DMS114 treated with DMSO at 0.1 percent for 48 hours (cell line): ENCODE data around the gene TEAD3.
"Not testable (repeated sequence)": the region's sequence is repeated elsewhere in the genome, so short reads cannot be mapped to it uniquely, and the experiment has no call there.

Experiments used
- DNase-seq: peaks from one replicate; lab custom pipeline; 2025; ENCODE audit not compliant: unreplicated experiment; lab: John Stamatoyannopoulos, UW

TEAD3 gene

GRCh38 chr6:35496841-35497570 is at the start of gene TEAD3:
Gene TEAD3, minus strand, starts transcription at chr6:35497079.
- no peak for DNase-seq

- no peak for DNase-seq
These were observed 48.0 kb upstream of the TEAD3 start for GRCh38 chr6:35544769-35545361.

GRCh38 chr6:35543459-35544193 is 46.7 kb upstream of the TEAD3 start:
- DNase-seq, result no peak

DNA sequence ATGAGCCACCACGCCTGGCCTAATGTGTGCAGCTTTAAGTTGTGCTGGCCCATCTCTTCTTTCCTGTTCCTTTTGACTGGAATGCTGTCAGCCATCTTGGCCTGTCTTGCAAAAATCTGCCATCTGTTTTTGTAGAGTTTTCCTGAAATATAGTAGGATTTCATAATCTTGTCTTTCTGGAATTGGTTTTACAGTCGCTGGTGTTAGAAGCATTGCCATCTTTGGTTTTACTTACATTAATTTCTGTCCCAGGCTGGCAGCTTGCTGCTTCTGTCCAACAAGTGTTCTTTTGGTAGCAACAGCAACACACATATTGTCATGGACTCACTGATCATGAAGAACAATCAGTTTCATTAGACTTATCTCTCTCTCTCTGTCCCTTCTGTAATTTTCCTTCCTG is 45.0 kb upstream of the TEAD3 start:
- no peak for DNase-seq

DNA sequence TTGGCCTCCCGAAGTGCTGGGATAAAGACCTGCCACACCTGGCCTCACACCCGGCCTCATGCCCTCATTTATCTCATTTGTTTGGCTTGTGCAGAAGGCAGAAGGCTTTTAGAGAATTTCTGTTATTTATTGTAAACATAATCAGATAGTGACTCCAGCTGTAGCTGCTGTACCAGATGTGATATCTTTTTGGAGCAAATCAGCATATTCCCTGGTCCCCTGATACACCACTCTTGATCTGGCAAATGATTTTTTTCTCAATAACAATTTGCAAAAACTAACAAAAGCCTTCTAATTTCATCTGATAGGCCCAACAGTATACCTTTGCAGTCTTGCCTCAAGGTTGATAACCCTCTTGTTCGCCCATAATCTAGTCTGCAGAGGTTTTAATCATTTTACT is 42.3 kb upstream of the TEAD3 start:
- DNase-seq, result no peak

DNA sequence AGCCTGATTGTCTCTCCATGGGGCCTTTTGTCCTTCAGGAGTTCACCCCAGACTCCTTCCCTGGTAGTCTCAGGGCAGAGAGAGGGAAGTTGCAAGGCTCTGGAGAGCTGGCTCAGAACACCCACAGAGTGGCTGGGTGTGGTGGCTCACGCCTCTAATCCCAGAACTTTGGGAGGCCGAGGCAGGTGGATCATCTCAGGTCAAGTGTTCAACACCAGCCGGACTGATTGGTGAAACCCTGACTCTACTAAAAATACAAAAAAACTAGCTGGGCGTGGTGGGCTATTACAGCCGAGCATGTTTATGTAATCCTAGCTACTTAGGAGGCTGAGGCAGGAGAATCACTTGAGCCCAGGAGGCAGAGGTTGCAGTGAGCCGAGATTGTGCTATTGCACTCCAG is 39.0 kb upstream of the TEAD3 start:
- not testable (repeated sequence) for DNase-seq

DNA sequence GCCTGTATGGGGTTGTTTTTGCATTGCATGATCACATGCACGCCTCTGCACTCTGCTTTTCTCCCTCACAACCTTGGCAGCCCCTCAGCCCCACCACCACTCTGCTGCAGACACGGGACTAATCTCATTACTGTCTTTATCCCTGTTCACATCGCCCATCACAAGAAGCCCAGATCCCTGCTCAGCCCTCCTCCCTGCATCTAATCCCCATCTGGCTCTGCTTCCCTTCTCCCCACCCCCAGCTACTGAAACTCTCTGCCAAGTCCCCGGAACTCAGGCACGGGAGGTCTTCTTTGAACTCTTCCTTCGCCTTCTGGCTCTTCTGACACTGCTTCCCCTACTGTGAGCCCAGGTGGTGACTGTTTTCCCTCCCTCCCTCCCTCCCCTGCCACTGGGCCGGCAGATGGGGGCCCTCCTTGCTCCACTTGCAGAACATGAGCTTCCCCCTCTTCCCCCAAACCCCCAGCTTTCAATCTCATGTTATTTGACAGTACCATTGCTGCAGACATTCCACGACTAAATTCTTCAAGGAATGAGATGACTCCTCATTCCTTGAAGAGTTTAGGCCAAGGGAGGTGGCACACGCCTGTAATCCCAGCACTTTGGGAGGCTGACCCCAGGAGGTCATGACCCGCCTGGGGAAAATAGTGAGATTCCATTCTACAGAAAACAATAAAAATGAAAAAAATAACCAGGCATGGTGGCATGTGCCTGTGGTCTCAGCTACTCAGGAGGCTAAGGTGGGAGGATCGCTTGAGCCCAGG is 37.7 kb upstream of the TEAD3 start:
- DNase-seq, result no peak

DNA sequence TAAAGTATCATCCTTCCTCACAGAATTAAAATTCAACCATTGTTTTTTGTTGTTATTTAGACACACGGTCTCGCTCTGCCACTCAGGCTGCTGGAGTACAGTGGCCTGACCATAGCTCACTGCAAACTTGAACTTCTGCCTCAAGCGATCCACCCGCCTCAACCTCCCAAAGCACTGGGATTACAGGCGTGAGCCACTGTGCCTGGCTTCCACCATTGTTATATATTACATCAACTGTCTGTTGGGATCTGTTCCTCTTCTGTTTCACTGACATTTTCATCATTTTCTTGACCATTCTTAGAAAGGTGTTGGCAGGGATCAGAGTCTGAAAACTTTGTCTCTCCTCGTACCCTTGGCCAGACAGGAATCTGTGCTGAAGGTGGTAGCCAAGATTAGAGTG is 37.1 kb upstream of the TEAD3 start:
- DNase-seq, result no peak

- no peak for DNase-seq
These were observed 35.2 kb upstream of the TEAD3 start for GRCh38 chr6:35532126-35532525.

- no peak for DNase-seq
These were observed 27.6 kb upstream of the TEAD3 start for GRCh38 chr6:35524380-35525020.

DNA sequence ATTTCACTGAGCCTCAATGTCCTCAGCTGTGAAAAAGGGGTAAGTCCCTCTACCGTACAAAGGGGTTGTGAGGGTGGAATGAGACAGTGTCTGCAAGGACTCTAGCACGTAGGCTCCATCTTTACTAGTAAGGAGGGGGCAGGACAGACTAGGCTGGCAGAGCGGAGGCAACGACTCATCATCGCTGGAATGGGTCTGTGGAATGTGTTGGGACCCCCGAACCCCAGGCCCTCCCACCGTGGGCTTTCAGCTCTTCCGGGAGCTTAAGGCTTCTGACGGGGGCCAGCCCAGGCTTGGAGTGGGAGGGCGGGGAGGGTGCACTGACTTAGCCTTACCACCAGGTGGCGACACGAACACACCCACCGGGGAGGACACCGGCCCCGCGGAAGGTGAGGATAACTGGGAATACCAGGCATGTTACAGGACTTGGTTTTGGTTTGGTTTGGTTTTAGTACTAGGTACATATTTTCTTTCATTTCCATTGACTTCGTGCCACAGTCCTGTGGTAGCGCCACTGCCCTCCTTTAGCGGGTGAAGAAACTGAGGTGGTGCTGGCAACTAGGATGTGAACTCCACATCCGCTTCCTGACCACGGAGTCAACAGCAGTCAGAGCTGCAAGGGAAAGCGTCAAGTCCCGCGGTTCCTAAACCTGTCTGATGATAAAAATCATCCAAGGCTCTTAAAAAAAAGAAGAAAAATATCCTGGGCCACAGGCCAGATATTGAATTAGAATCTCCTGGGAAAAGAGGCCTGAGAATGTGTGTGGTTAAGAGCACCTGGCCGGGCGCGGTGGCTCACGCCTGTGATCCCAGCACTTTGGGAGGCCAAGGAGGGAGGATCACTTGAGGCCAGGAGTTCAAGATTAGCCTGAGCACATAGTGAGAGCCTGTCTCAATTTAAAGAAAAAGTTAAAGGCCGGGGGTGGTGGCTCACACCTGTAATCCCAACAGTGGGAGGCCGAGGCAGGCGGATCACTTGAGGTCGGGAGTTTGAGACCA is 26.1 kb upstream of the TEAD3 start:
- peak; percentile 58 for DNase-seq

DNA sequence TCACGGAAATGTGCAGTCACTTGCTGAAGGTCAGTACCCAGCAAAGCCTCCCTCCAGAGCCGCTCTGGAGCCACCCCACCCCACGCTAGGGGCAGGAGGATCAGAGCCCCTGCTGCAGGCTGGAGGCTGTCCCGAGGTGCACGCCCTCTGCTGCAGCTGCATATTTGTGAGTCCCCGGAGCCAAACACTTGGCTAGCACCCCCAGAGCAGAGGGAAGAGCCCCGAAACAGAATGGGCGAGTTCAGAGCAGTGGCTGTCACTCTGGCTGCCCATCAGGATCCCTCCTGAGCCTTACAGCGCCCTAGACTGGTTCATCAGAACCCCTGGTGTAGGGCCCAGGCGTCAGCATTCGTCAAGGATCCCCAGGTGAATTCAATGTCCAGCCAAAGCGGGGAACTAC is 25.3 kb upstream of the TEAD3 start:
- no peak for DNase-seq

DNA sequence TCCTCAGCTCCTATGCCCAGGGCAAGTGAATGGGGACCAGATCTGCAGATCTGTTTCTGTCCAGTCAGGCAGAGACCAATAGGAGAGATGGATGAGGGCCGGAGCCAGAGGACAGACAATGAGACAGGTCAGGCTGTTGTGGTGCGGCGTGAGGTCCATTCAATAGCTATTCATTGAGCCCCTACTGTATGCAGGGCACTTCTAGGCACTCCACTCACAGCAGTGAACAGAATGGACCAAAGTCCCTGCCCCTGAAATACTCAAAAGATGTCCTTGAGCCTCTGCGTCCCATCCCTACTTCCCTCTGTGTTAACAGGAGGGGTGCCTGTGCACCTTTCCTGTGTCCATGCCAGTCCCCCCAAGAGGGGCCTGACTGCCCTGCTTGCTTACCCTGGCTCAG is 24.4 kb upstream of the TEAD3 start:
- no peak for DNase-seq

- no peak for DNase-seq
These were observed 22.6 kb upstream of the TEAD3 start for GRCh38 chr6:35519313-35520015.

- DNase-seq, result no peak
These were observed 21.9 kb upstream of the TEAD3 start for GRCh38 chr6:35518566-35519312.

DNA sequence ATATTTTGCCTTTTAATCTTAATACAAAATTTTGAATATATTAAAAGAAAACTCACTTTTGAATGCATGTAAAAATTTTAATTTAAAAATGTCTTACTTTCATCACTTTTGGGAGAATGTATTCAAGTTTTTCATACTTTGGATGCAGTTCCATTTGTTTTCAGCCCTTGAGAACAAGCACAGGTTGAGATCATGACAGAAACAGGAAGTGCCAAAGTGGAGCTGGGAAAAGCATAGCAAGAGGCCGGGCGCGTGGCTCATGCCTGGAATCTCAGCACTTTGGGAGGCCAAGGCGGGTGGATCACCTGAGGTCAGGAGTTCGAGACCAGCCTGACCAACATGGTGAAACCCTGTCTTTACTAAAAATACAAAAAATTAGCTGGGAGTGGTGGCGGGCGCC is 21.1 kb upstream of the TEAD3 start:
- DNase-seq, result not testable (repeated sequence)

DNA sequence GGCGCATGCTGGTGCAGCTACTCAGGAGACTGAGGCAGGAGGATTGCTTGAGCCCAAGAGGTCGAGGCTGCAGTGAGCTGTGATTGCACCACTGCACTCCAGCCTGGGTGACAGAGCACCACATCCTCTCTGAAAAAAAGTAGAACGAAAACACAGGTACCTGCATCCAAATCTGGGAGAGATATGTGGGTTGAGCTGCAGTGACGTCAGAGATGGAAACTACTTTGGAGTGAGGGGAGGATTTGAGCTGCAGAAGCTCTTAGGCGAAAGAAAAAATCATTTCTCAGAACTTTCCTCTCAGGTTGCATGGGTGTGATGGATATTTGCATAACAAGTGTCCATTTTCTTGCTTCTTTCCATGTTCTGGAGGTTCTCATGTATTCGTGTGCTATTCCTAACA is 19.8 kb upstream of the TEAD3 start:
- no peak for DNase-seq

DNA sequence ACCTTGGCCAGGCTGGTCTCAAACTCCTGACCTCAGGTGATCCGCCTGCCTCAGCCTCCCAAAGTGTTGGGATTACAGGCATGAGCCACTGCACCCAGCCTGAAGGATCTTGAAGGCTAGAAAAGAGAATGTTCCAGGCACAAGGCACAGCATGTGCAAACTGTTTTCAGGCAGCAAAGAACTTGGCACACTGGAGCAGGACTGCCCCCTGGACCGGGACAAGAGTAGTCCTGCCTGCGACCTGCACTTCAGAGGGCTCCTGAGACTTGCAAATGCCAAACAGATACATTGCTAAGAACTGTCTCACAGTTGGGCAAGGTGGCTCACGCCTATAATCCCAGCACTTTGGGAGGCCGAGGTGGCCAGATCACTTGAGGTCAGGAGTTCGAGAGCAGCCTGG is 19.1 kb upstream of the TEAD3 start:
- not testable (repeated sequence) for DNase-seq

- DNase-seq, result no peak
These were observed 17.7 kb upstream of the TEAD3 start for GRCh38 chr6:35514587-35514986.
